ENCODE results near the gene NFKBIA.
"Not testable (repeated sequence)": the region's sequence is repeated elsewhere in the genome, so short reads cannot be mapped to it uniquely, and the experiment has no call there.

The NFKBIA gene, protein sequence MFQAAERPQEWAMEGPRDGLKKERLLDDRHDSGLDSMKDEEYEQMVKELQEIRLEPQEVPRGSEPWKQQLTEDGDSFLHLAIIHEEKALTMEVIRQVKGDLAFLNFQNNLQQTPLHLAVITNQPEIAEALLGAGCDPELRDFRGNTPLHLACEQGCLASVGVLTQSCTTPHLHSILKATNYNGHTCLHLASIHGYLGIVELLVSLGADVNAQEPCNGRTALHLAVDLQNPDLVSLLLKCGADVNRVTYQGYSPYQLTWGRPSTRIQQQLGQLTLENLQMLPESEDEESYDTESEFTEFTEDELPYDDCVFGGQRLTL

GRCh38 chr14:35404449-35405303, at the start of gene NFKBIA:
NFKBIA (minus strand) TSS chr14:35404749; CDS start chr14:35404644, 105 bp downstream.
- DNase-seq (ENCODE audit: low read depth): peak; percentile 82

- DNase-seq (ENCODE audit: low read depth): no peak
Observed at GRCh38 chr14:35446450-35446849, 41.9 kb upstream of the NFKBIA start.

GRCh38 chr14:35444104-35444503, 39.6 kb upstream of the NFKBIA start:
- no peak for DNase-seq (ENCODE audit: low read depth)

GRCh38 chr14:35441160-35441559, 36.6 kb upstream of the NFKBIA start:
- no peak for DNase-seq (ENCODE audit: low read depth)

DNA sequence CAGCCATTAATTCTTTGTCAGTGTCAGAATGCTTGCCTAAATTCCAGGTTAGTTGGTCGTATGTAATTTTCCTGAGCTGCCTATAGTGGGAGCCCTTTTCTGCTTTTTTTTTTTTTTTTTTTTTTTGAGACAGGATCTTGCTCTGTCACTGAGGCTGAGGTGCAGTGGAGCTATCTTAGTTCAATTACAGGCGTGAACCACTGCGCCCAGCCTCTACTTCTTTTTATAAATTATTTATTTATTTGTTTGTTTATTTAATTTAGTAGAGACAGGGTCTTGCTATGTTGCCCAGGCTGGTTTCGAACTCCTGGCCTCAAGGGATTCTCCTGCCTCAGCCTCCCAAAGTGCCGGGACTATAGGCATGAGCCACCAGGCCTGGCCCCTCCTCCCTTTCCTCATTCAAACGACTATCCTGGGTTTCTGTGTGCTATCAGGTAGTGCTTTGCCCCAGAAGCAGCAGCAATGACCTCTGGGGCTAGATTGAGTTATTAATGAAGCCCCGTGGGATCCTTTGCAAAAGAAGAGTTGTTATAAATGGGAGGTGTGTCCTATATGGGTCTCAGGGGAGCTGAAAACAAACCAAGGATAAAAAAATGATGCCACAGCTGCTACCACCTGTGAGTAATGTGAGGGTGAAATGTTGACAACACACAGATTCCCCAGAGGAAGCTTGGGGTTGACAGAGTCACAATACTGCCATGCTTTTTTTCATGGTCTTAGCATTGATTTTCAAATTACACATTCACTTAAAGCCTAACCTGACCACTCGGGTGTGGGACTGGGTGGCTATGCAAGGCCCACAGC, 34.6 kb upstream of the NFKBIA start:
- no peak for DNase-seq (ENCODE audit: low read depth)

- DNase-seq (ENCODE audit: low read depth): not testable (repeated sequence)
Observed at GRCh38 chr14:35438492-35438891, 33.9 kb upstream of the NFKBIA start.

DNA sequence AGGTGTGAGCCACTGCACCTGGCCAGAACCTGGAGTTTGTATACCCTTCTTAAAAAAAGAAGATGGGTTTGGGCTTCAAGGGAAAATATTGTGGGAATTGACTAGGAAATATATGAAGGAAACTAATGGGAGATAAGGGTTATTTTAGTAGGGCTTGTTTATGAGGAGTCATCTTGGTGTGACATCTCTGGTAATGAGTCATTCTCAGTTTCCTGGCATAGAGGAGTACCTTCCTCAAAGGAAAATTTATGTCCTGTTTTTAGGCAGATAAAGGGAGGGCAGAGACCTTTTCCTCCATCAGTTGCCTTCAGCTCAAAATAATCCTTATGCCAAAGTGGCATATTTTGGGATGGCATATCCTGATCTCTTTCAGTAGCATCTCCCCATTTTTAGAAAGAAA, 30.6 kb upstream of the NFKBIA start:
- DNase-seq (ENCODE audit: low read depth): no peak

DNA sequence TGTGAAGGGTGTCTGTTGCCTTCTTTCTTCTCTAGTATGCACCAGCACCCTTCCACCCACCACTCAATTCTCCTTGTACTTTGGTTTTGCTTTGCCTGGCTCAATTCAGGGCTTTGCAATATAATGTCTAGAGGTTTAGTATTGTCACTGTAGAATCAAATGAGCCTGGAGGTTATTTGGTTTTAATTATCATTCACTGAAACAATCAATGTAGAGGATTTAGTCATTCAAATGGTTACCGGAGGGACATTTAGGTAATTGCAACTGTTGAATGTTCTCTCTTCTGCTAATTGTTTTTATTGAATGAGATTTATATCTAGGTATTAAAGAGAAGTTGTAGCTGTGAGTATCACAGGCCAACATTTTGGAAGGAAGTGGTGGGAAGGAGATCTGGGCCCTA, 29.3 kb upstream of the NFKBIA start:
- DNase-seq (ENCODE audit: low read depth): no peak

DNA sequence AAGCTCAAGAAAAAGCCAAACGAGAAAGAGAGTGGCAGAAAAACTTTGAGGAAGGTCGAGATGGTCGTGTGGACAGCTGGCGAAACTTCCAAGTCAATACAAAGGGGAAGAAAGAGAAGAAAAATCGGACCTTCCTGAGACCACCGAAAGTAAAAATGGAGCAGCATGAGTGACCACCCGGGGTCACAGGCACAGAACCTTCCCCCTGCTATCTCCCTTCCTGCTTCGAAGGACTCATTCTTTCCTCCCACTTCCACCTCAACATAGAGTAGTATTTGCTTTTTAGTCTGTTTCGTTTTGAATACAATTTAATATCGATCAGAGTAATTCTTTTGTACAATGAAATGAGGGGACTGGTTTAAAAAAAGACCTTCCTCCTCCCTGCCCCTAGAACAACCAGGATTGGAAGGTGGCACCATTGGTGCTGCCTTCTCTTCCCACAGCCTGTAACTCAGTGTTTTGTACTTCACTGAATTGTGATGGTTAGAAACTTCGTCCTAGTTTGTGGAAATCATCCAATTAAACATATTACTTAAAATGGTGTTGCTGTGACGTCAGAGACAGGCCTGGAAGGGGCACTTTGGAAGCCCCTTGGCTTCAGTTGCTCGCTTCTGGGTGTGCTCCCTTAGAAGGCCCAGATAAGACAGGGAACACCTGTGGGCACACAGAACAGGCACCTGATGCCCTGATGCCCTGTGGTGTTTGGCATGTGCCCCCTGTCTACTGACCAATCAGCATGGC, 26.1 kb upstream of the NFKBIA start:
- no peak for DNase-seq (ENCODE audit: low read depth)

GRCh38 chr14:35429951-35430350, 25.4 kb upstream of the NFKBIA start:
- DNase-seq (ENCODE audit: low read depth): no peak

DNA sequence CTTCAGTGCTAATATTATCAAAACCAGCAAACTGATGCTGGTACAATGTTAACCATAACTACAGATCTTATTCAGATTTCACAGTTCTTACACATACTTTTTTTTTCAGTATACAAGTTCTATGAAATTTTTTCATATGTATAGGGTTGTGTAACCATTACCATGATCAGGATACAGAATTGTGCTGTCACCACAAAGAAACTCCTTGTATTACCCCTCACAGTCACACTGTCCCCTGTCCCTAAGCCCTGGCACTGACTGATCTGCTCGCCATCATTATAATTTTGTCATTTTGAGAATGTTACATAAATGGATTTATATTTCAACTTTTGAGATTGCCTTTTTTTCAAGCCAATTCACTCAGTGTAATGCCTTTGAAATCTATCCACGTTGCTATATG, 21.3 kb upstream of the NFKBIA start:
- DNase-seq (ENCODE audit: low read depth): no peak

GRCh38 chr14:35423621-35424020, 19.1 kb upstream of the NFKBIA start:
- DNase-seq (ENCODE audit: low read depth): no peak

DNA sequence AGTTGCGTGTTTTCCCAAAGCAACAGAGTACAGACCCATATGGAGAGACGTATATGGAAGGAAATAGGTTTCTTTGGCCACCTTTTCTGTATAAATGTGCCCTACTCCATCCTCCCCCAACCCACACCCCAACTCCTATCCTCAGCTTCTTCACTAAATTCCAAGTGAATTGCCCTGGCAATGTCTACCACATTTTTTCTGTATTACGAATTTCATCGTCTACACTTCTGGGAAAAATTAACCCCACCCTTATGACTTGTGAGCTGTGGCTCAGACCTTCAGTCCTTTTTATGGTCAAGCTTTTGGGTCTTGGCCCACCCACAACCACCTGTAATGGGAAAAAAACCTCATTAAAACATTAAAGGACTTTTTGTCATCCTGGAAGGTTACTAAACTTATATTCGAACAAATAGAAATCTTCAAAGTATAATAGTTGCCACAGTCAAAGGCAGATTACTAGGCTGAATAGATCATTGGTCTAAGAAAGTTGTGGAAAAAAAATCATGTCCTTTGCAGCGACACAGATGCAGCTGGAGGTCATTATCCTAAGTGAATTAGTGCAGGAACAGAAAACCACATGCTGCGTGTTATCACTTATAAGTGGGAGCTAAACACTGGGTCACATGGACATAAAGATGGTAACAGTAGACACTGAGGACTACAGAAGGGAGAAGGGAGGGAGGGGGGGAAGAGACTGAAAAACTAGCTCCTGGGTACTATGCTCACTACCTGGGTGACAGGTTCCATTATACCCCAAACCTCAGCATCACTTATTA, 15.7 kb upstream of the NFKBIA start:
- peak; percentile 43 for DNase-seq (ENCODE audit: low read depth)

- DNase-seq (ENCODE audit: low read depth): no peak
Observed at GRCh38 chr14:35419429-35419841, 14.9 kb upstream of the NFKBIA start.

GRCh38 chr14:35418093-35418492, 13.5 kb upstream of the NFKBIA start:
- DNase-seq (ENCODE audit: low read depth): no peak

DNA sequence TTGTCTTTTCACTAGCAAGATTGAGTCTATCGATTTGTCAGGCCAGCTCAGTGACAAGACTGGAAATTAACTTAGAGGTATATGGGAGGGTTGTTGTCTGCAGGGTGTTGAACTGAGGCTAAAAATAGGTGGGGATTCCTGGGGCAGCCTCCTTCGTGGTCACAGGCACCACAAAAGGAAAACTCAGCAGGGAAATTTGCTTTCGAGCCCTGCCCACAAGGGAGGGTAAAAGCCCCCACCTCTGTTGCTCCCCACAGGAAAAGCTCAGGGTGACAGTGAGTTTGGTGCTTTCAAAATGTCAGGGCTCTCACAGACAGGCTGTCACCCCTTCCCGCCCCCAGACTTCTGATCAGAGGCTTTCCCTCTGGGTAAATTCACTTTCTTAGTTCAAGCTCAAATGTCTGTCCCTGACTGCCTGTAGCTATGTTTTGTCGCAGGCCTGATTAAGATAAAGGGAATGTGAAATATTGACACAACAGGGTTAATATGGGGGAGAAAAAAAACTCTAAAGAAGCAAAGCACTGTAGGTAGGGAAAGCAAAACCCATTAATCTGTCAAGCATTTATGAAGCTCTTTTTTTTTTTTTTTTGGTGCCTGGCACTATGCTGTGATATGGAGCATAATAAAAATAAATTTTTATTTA, 11.7 kb upstream of the NFKBIA start:
- no peak for DNase-seq (ENCODE audit: low read depth)

- DNase-seq (ENCODE audit: low read depth): no peak
Observed at GRCh38 chr14:35414365-35414764, 9.8 kb upstream of the NFKBIA start.

DNA sequence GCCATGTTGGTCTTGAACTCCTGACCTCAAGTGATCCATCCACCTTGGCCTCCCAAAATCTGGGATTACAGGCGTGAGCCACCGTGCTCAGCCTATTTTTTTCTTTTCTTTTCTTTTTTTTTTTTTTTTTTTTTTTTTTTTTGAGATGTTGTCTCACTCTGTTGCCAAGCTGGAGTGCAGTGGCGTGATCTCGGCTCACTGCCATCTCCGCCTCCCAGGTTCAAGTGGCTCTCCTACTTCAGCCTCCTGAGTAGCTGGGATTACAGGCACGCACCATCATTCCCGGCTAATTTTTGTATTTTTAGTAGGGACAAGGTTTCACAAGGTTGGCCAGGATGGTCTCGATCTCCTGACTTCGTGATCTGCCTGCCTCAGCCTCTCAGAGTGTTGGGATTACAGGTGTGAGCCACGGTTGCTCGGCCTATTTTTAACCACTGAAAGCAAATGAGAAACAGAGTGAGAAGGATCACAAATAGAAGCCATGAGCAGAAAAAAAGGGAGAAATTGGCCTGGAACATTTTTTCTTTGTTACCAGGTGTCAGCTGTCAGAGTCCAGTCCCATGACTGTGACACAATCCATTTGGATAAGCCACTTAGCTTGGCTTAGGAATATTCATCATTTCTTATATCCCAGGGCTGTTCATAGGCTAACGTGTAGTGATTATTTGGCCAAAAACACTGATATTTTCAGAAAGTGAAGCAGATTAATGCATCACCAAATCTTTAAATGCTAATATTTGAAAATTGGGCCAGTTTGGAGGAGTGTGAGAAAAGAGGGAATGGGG, 7.9 kb upstream of the NFKBIA start:
- no peak for DNase-seq (ENCODE audit: low read depth)

DNA sequence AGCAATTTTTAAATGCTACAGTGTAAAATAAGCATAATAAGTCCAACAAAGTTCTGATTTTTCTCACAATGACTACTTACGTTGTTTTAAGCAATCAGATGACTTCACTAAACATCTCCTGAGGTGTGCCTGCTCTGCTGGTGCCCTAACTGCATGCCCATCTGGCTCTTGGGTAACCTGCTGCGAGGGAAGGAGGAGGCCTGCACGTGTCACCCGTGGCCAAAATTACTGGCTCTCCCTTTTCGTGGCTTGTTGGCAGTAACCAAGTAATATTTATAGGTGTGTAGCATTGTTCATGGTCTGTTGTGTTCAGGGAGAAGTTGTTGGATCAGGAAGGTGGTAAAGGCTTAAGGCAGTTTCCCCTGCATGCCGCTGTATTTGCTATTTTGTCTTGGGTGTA, 6.3 kb upstream of the NFKBIA start:
- no peak for DNase-seq (ENCODE audit: low read depth)

DNA sequence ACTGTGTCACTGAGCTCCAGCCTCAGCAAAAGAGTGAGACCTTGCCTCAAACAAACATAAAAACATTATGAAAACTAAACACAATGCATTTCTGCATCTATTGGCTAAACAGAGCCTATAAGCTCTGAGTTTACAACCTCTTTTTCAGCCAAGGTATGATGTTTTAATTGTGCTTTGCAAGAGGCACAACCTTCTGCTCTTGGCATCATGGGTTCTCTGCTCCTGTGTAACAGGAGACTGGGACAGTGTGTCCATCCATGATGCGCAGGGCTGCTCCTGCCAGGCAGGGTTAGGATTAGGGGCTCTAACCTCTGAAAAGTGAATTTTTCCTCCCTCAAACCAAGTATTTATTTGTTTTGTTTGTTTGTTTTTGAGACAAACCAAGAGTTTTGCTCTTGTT, 5.0 kb upstream of the NFKBIA start:
- no peak for DNase-seq (ENCODE audit: low read depth)

Measured in fibroblast of the conjunctiva (primary cell).